HG03432 (cell line): ENCODE results near the gene TMEM108.

Experiments used
- ATAC-seq: cut with Tn5 transposase; IDR thresholded peaks from one replicate; pipeline ENCODE4 v1.9.1; 2021; ENCODE audit warnings: mild to moderate bottlenecking, moderate library complexity; ENCODE audit not compliant: unreplicated experiment

TMEM108 gene

DNA sequence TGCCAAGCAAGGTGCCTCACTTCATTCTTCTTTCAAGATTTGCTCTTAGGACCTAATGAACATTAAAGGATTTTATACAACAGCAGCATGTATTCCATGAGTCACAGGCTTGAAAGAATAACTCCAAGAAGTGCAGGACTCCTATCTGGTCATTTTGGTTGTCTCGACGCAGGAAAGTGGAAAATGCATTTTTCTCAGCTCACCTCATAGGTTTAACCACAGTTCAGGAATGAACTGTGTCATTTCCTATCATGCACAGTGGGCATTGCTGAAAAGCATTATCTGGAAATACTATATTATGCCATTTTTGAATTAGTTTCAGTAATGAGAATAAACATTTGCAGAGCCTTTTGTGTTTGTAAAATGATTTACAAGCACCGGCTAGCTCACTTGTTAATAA, 263.0 kb downstream of the TMEM108 start:
- ATAC-seq = no peak

DNA sequence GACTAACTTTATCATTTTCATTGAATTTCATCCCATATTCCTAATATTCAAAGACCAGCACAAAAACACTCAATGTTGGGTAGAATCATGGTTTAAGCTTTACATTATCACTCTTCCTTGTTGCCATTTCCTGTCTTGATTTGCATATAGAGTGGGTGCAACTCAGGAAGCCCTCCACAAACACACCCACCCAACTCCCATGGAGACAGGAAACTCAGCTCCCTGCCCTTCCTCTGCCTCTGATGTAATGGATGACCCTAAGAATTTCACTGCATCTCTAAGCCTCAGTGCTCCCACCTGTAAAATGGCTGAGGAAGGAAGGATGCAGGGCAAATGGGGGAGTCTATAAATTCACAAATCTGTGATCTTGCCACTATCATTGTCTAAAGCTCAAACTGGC, 263.5 kb downstream of the TMEM108 start:
- no peak for ATAC-seq

DNA sequence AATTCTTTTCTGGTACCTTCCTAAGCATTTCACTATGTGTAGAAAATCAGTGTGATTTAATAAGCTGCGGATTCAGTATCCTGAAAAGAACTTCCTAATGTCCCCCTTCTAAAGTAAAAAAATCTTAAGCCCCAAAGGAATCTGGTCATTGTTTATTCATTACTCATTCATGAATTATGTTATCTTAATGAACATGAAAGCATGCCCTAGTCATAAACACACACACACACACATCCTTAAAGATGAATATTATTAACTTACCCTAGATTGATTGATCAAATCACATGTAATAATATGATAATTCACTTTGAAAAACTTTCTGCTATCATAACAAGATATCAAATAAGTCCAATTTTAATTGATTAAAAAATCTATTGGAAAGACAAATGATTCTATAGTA, 265.2 kb downstream of the TMEM108 start:
- no peak for ATAC-seq

DNA sequence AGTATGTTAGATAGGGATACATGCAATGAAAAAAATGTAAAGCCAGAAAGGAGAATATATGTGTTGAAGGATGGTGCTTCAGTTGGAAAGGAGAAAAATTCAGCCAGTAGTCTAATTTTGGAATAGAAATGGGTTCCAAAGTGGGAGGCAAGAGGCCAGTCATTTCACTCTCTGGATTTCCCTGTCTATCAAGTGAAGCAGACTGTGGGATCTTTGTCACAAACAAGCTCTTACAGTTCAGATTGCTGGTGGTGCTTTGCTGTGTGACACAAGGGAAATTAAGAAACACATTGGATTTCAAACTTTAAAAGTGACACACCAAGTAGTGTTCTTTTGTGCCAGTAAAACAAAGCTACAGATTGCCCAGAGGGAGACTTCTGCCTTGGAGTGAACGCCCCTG, 279.7 kb downstream of the TMEM108 start:
- no peak for ATAC-seq

DNA sequence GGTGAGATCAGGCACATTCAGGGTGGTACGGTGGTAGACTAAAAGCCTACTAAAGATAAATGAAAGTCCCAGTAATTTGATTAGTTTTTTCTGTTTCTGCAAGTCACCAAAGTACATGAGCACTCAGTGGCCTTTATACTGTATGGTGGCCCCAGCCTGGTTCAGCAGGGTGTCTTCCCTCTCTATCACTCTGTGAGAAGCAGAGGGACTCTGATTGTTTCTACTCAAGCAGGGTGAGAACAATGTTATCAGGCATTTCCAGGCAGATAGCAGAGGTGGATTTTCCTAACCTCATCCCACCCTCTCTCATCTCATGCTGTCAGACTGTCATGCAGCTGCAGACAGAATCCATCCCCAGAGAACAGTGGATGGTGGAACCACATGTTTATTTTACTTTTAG, 290.2 kb downstream of the TMEM108 start:
- ATAC-seq = no peak

DNA sequence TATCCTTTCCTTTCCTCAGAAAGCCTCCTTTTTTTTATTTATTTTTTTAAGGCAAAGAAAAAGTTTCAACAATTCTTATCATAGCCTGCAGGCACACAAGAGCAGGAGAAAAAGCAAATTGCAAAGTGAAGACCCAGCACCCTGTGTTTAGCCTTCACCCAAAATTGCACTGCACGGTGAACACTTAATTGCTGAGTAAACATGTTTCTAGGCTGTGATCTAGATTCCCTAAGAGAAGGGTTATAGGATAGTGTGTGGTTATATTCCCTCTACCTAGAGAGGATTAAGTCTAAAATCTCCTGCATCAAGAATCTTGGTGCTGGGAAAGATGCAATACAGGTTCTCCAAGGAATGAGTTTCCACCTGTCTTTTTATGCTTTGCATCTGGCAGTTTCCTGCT, 291.4 kb downstream of the TMEM108 start:
- ATAC-seq = no peak

DNA sequence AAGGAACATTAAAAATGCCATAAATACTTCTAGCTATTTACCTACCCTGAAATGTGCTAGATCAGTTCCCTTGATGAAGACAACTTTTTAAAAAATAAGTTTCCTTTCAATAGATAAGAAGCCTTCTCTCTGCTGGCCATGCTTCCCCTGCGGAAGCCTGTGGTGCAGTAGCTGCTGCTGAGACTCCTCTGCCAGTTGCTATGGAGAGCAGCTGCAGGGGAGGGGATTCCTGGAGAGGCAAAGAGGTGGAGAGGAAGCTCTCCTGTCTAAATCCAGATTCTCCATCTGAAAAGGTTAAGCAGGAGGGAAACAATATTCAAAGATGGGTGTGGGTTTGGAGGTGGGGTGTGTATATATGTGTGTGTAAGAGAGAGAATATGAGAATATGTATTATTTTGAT, 291.9 kb downstream of the TMEM108 start:
- no peak for ATAC-seq

DNA sequence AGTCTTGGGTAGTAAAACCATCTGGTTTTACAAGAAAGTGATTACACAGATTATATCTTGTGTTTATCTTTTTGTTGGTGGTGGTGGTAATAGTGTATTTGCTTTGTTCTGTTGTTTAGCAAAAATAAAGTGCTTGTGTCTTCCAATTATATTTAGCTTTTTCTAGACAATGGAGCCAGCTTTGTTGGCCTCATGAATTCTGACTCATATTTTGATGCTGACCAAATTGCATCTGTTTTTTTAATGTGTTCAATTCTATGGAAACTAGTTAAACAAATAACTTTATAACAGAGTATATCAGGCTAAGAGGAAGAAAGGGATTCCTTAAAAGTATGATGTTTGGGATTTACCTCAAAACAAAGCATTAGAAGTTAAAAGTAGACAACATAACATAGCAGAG, 292.3 kb downstream of the TMEM108 start:
- ATAC-seq = no peak

DNA sequence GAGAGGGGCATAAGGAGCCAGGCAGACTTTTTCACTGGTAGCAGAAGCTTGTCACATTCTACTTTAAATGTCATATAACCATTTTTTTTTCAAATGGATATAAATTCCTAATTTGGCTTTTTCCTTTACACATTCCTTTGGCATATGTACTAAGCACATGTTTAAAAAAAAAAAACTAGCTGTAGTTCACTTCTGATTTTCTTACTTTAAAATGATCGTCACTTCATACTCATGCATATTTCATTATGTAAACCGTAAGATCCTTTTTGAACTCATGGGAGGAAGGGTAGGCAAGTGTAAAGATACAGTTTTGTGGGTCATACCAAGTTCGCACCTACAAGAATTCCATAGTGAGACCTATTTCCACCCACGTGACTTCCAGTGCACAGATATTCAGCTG, 316.5 kb downstream of the TMEM108 start:
- ATAC-seq = no peak

DNA sequence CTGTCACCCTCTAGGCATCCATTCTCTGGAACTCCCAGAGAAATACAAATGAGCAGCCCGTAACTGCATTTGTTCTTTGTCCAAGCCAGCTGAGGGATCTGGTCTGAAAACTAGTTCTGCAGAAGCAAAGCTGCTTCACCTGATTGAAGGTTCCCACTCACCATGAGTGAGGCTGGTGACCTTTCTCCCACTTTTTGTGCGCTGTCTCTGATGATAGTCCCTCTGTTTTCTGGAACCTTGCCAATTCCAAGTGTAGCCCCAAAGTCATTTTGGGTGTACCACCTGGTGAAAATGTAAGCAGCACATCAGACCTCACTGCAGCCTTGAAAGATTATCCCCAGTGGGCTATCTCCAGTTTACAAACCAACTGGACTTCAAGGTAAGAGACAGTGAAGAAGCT, 322.3 kb downstream of the TMEM108 start:
- ATAC-seq = no peak

DNA sequence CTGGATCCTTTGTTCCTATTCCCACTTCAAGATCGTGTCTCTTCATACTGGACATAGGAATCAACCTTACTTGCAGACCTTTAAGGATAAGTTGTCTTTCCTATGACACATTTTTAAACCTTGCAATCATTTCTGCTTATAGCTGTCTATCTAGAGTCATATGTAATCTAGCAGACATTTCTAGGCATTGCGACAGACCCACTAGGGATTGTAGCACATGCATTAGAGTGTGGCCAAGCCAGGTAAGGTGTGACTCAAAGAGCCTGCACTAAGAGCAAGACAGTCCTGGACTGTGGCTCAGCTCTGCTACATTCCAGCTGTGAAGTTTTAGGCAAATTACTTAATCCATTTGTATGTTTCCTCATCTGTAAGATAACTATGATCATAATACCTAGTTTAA, 322.8 kb downstream of the TMEM108 start:
- ATAC-seq = no peak

DNA sequence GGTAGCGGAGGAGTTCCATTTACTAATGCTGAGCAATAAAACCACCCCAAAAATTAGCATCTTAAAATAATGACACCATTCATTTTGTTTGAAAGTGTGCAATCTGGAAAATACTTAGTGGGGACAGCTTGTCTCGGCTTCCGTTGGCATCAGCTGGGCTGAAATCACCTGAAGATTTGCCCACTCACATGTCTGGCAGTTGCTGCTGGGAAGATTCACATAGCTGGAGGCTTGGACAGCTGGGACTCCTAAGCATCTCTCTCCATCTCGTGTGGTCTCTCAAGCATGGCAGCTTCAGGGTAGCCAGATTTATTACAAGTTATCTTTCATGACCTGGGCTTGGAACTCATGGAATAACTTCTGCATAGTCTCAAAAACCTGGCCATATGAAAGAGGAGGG, 323.2 kb downstream of the TMEM108 start:
- no peak for ATAC-seq

DNA sequence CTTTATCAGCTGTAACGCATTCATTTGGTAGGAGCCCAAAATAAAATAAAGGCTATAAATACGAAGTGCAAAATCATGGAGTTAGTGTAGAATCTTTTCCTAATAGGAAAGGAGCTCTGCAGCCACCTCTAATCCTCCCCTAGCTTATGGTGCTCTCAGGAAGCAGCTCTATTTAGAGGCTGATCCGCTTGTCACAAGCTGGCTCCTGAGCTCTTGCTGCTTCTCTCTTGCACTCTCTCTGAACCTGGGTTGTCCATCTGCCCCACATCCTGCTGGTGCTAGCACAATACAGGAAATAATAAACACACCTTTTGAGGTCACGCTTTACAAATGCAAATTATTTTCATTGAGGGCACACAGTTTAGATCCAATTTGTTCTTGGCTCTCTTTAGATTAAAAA, 324.3 kb downstream of the TMEM108 start:
- no peak for ATAC-seq

DNA sequence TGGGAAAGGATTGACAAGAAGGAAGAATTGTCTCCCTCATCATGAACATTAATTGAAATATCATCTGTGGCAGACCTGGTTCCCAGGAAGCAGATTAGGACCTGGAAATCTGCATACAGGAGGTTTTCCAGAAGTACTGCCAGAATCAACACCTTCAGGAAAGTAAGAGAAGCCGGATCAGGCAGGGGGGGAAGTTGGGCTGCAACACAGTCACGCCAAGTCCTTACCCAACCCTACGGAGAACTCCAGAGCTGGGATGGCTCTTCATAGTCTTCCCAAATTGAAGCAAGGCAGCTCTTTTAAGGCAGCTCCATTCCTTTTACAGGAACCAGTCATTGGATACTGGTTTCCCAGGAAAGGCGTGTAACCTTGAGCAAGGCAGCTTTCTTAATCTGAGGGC, 326.5 kb downstream of the TMEM108 start:
- no peak for ATAC-seq

DNA sequence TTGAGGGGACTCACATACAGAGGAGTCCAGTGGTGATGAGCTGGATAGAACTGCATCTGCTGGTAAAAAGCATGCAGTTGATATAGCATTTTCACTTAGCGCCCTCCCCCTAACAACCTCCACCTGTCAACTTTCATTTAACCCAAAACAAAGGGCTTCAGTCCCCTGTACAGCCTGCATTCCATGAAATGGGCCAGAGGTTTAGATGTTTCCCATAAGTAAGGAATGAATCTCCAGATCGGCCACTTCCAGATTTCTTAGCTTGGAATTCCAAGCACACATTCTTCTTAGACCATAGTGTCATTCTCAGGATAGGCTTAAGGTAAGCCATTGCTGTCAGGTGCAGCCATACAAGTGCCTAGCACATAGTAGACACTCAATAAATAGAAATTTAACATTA, 328.7 kb downstream of the TMEM108 start:
- no peak for ATAC-seq

DNA sequence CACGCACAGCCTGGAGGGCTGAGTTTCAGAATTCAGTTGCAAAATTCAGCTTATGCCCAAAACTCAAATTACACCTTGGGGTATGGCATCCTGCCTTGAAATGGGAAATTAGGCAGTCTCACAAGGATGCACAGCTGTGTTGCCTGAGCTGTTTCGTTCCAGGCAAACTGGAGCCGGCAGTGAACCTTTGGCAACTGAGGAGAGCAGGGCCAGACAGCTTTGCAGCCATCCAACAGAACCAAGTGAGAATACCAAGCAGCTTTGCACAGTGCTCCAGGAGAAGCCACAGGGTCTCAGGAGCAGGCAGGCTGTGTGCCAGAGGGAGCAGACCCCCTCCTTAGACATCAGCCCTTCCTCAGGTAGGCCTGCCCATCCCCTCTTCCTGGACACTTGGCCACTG, 329.2 kb downstream of the TMEM108 start:
- no peak for ATAC-seq

DNA sequence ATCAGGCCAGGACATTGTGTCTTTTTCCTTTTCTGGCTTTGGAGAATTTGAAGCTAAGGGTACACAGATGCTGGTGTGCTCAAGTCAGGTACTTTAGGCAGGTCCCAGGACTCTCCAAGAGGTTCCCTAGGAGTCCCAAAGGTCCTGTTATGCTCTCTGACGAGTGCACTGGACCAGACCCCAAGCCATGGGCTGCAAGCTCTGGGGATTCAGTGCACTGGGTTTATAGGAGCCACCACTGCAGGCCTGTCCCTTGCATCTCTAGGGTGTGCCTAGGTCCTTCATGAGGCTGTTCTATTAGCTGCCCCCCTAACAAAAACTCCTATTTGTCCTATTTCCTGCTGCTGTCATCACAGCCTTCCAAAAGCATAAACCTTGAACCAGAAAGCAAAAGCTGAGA, 329.8 kb downstream of the TMEM108 start:
- ATAC-seq = no peak

DNA sequence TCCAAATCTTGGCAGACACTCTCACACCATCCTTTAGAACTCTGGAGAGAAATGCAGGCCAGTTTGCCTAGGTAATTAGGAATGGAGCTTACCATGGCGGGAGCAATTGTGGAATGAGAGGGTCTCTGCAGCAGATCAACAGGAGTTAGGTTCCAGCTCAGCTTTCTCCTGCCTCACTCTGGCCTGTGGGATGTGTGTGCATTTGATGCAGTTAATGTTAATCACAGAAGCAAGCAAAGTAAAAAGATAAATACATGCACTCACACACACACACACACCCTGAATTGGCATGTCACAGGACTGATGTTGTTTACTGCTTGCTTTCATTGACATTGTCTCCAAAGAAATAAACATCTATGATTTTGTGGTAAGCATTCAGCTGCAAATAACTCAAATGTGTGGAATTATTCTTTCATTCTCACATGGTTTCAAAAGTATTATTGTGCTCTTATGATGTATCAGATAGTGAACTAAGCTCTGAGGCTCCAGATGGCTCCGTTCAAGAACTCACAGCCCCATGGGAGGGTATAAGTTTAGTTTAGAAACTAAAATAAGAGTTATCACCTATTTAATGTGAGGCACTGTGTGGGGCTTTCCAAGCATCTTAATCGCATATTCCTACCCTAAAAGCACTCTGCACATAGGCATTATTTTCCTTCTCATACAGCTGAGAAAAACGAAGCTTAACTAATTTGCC, 330.3 kb downstream of the TMEM108 start:
- no peak for ATAC-seq

DNA sequence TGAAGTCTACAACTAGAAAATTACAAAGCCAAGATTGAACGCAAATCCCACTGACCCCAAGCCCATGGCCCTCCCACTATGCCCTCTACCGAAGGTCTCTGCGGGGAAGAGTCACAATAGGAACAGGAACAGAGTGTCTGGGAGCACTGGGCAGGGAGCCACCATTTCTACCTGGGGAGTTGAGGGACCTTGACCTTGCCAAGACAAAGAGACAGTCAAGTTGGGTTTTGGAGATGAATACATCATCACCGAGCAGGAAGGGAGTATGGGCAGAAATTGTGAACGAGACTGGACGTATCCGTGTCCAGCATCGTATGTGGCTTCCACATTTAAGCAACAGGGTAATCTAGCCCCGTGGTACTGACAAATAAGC, 330.9 kb downstream of the TMEM108 start:
- ATAC-seq = no peak

DNA sequence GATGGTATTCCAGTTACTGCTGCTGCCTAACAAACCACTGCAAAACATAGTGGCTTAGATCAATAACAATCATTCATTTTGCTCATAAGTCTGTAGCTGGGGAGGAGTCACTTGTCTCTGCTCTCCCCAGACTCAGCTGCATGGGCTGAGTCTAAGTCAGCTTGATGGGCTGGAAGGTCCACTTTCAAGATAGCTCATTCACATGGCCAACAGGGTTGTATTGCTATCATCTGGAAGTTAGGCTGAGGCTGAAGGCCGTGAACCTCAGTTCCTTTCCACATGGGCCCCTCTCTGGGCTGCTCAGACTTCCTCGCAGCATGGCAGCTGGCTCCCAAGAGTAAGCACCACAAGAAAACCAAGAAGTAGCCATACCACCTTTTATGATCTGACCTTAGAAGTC, 333.0 kb downstream of the TMEM108 start:
- ATAC-seq = no peak

DNA sequence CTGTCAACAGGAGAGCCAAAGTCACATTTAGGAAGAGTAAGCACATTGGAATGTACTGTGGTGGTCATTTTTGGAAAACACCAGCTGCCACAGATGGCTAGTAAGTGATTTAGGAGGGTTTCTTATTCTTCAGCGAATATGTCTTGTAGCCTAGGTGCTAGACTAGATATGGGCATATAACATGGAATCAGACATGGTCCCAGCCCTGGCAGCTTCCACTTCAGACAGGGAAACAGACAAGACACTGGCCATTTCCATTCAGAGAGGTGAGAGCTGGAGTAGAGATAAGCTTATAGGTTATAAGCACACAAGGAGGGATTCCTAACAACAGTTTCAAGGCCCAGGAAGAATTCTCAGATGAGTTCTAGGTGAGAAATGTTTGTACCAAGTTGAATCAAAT, 333.5 kb downstream of the TMEM108 start:
- no peak for ATAC-seq

DNA sequence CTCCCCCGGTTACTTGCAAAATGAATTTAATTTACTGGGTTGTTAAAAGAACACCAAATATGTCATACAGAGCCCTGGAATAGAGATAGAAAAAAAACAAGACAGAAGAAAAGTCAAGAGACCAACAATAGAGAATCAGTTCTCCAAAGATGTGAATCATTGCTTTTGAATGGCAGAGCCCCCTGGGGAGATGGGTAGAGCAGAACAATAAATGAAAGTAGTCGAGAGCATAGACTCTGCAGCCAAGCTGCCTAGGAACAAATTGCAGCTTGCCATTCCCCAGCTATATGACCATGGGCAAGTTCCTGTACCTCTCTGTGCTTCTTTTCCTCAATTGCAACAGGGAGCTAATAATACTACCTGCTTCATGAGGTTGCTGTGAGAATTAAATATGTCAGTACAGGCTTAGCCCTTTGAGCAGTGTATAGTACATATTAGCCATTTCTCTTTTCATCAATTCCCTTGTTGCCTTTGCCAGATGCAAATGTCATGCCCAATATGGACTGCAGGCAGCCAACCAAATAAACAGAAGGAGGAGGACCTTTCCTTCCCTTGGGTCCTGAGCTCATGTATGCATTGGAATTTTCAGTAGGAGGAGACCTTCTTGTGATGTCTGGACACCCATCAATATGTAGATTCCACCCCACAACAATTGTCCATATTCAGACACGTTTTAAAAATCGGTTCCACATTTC, 336.7 kb downstream of the TMEM108 start:
- ATAC-seq = no peak

DNA sequence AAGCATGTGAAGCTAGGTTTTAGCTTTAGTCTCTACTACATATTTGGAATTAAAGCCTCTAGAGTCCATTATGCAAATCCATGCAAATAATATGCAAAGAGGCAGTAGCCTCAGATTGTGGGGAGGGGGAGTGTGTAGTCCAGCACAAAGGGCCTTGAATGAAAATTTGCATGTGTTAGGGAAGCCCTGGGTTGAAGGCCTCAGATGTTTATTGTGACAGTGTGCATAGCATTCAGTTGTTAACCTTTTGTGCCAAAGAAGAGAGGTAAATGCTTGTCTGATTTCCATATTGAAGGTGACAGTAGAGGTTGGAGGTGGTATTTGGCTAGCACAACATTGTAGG, 337.2 kb downstream of the TMEM108 start:
- no peak for ATAC-seq
